IPS-NIHi7 (cell line): ENCODE measurements around the gene AGPAT3.

Experiments
- DNase-seq: peaks from one replicate; pipeline ENCODE4 v3.0.0; 2012; ENCODE audit warnings: mixed read lengths; ENCODE audit errors: extremely low spot score

Gene AGPAT3

GRCh38 chr21:44018813-44019567 is 154.0 kb downstream of the AGPAT3 start:
- no peak for DNase-seq

- DNase-seq: no peak
Measured at GRCh38 chr21:44019568-44019958, 154.5 kb downstream of the AGPAT3 start.

GRCh38 chr21:44020551-44020950 is 155.5 kb downstream of the AGPAT3 start:
- DNase-seq: no peak

GRCh38 chr21:44021064-44021463 is 156.0 kb downstream of the AGPAT3 start:
- no peak for DNase-seq

GRCh38 chr21:44024257-44024656 is 159.2 kb downstream of the AGPAT3 start:
- no peak for DNase-seq

GRCh38 chr21:44024887-44025353 is 159.9 kb downstream of the AGPAT3 start:
- DNase-seq: peak; percentile 59

- no peak for DNase-seq
Measured at GRCh38 chr21:44027607-44028286, 162.7 kb downstream of the AGPAT3 start.

GRCh38 chr21:44028287-44028659 is 163.2 kb downstream of the AGPAT3 start:
- DNase-seq: no peak

GRCh38 chr21:44029460-44030087 is 164.6 kb downstream of the AGPAT3 start:
- no peak for DNase-seq

- DNase-seq: no peak
Measured at GRCh38 chr21:44035244-44035643, 170.2 kb downstream of the AGPAT3 start.
